Activated CD4-positive, alpha-beta T cell treated with anti-CD3 and anti-CD28 coated beads for 4 hours (primary cell): ENCODE data around the gene SPECC1L.
"Not testable (repeated sequence)": the region's sequence is repeated elsewhere in the genome, so short reads cannot be mapped to it uniquely, and the experiment has no call there.

ENCODE experiments used
- DNase-seq, 2 donors: peaks; one replicate each; pipeline ENCODE4 v3.0.0-alpha.2; 2020

The SPECC1L gene

GRCh38 chr22:24289114-24289513 lies 18.5 kb downstream of the SPECC1L start:
- no peak for DNase-seq

- DNase-seq, result no peak
Measured at GRCh38 chr22:24289741-24290163, 19.1 kb downstream of the SPECC1L start.

GRCh38 chr22:24290459-24290858 lies 19.8 kb downstream of the SPECC1L start:
- no peak for DNase-seq

- no peak for DNase-seq
Measured at GRCh38 chr22:24291515-24292201, 21.0 kb downstream of the SPECC1L start.

- DNase-seq, result not testable (repeated sequence)
Measured at GRCh38 chr22:24292202-24292830, 21.7 kb downstream of the SPECC1L start.

GRCh38 chr22:24294913-24295312 lies 24.3 kb downstream of the SPECC1L start:
- not testable (repeated sequence) for DNase-seq

GRCh38 chr22:24298497-24299155 lies 28.0 kb downstream of the SPECC1L start:
- not testable (repeated sequence) for DNase-seq

GRCh38 chr22:24300522-24300921 lies 29.9 kb downstream of the SPECC1L start:
- DNase-seq, result not testable (repeated sequence)

GRCh38 chr22:24302591-24302990 lies 32.0 kb downstream of the SPECC1L start:
- no peak for DNase-seq

GRCh38 chr22:24303007-24303406 lies 32.4 kb downstream of the SPECC1L start:
- no peak for DNase-seq

GRCh38 chr22:24304062-24304675 lies 33.5 kb downstream of the SPECC1L start:
- DNase-seq, result no peak

GRCh38 chr22:24305260-24305692 lies 34.6 kb downstream of the SPECC1L start:
- peak; percentile 1 to 10 for DNase-seq

GRCh38 chr22:24310969-24311368 lies 40.3 kb downstream of the SPECC1L start:
- DNase-seq, result no peak

GRCh38 chr22:24315367-24315966 lies 44.8 kb downstream of the SPECC1L start:
- no peak for DNase-seq

- DNase-seq, result not testable (repeated sequence)
Measured at GRCh38 chr22:24316264-24316663, 45.6 kb downstream of the SPECC1L start.

- DNase-seq, result not testable (repeated sequence)
Measured at GRCh38 chr22:24317511-24317910, 46.9 kb downstream of the SPECC1L start.

- no peak for DNase-seq
Measured at GRCh38 chr22:24319451-24319850, 48.8 kb downstream of the SPECC1L start.

GRCh38 chr22:24321999-24322398 lies 51.4 kb downstream of the SPECC1L start:
- no peak for DNase-seq

GRCh38 chr22:24322522-24322921 lies 51.9 kb downstream of the SPECC1L start:
- DNase-seq, result no peak

GRCh38 chr22:24323233-24323632 lies 52.6 kb downstream of the SPECC1L start:
- DNase-seq, result no peak

- DNase-seq, result no peak
Measured at GRCh38 chr22:24323695-24324094, 53.1 kb downstream of the SPECC1L start.

GRCh38 chr22:24324137-24324536 lies 53.5 kb downstream of the SPECC1L start:
- DNase-seq, result no peak
